Stomach (tissue), 9 donors: ENCODE results near the gene EMP1. TPM values are rescaled to one million over a fixed set of nuclear protein-coding genes. Genes with fewer than 3 reads are reported as not detected.

ENCODE experiments used
- DNase-seq, 2 donors: peaks; one replicate each; pipeline versions ENCODE4 v3.0.0 to v3.0.0-alpha.2; 2013 to 2019
- H3K27ac ChIP-seq, 5 donors: fragments of 200-600 bp in 4 of 5; sonication (generic) in 4 of 5; one replicate each; pipeline ENCODE4 v1.5.1; 2013 to 2019; ENCODE audit warnings: mild to moderate bottlenecking in 1 of 5, moderate library complexity in 1 of 5
- H3K27me3 ChIP-seq, 3 donors: fragments of 200-600 bp; sonication (generic); one replicate each; pipeline ENCODE4 v1.5.1; 2017 to 2019; ENCODE audit warnings: mixed run types in 1 of 3
- H3K36me3 ChIP-seq, 4 donors: fragments of 200-600 bp; sonication (generic); 1 replicate in 3 of 4; 2 replicates in 1 of 4; pipeline ENCODE4 v1.5.1; 2016 to 2019
- H3K4me1 ChIP-seq, 4 donors: fragments of 200-600 bp; sonication (generic); one replicate each; pipeline ENCODE4 v1.5.1; 2016 to 2019
- H3K4me3 ChIP-seq, 4 donors: fragments of 200-600 bp; sonication (generic) in 3 of 4; one replicate each; pipeline ENCODE4 v1.5.1; 2016 to 2019; ENCODE audit warnings: mild to moderate bottlenecking in 1 of 4
- H3K9me3 ChIP-seq, 4 donors: fragments of 200-600 bp; sonication (generic); one replicate each; pipeline ENCODE4 v1.5.1; 2016 to 2019
- EP300 ChIP-seq: sonication (generic); formaldehyde crosslinking; IDR thresholded peaks from one replicate; pipeline ENCODE4 v1.6.1; 2017; ENCODE audit warnings: antibody characterized with exemption
- POLR2A ChIP-seq, 4 donors: fragments of 450-650 bp; IDR thresholded peaks; one replicate each; pipeline ENCODE4 v1.6.1; 2016; ENCODE audit warnings: antibody characterized with exemption in 4 of 4, control low read depth in 2 of 4, mild to moderate bottlenecking in 1 of 4, moderate library complexity in 1 of 4
- POLR2AphosphoS5 ChIP-seq, 3 donors: sonication (generic); formaldehyde crosslinking; IDR thresholded peaks; one replicate each; pipeline ENCODE4 v1.6.1; 2016; ENCODE audit warnings: antibody characterized with exemption in 3 of 3
- WGBS, 5 donors: extraction: QIAGEN DNeasy Blood & Tissue Kit in 3 of 5; methylation state at CpG; one replicate each; pipeline versions ENCODE4 v1.1.5 to v1.1.7; 2013 to 2018; 5-methylcytosine and 5-hydroxymethylcytosine counted together
- intact Hi-C: fragments of 100-400 bp; cut with DNase I; formaldehyde crosslinking; loops from one replicate; pipeline ENCODE4 v1.15.1; 2023; ENCODE audit warnings: low total_unique reads
- polyA plus RNA-seq, 3 donors: library from polyadenylated mRNA; stranded (reverse); fragments of 200-250 nt; gene quantifications; one replicate each; pipeline ENCODE4 v1.2.3, GENCODE V29; 2013
- total RNA-seq, 5 donors: library from RNA; depleted of rRNA; stranded (reverse); fragments of >200 nt; gene quantifications; one replicate each; pipeline versions ENCODE4 v1.1.0 to v1.2.3, GENCODE V29; 2014 to 2016
- TF ChIP-seq, protein P1 (sequence below), 7 experiments: fragments of 450-650 bp in 4 of 7; fragments of 200-600 bp in 3 of 7; sonication (generic) in 3 of 7; IDR thresholded peaks; one replicate each; pipeline ENCODE4 v1.5.1; 2016 to 2019; ENCODE audit warnings: antibody characterized with exemption in 7 of 7, control low read depth in 2 of 7, mild to moderate bottlenecking in 1 of 7
- donor health status: healthy with polysubstance abuse.
- donor health status: Bipolar disorder and iron deficiency.
- donor health status: healthy.

EMP1 gene
- total and polyA plus RNA-seq, 8 donors, result 6.2 to 209 (median 21.8) TPM

DNA sequence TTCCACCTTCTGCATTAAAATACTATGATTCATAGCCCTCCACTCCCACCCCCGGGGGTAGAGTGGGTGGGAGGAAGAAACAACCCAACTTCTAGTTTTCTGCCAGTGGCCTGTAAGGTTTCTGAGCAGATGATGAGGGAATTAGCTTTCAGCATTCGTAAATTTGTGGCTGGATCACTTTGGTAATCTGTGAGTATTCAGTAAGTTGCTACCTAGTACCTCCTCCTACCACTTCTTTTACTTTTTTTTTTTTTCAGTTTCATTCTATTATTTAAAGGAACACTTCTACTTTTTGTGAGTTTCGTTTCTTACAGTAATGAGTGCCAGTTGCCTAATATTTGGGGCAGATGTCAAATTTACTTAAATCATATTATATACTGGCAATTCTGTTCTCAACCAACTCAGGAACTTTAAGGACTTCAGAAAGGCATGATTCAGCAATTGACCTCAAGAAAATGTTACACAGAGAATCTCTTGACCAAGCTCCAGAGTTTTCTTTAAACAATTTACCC is 42.4 kb upstream of the EMP1 start:
- Histone ChIP-seq H3K36me3 (no peaks in the 10 kb centered on the region), H3K4me1 (peaks cover 0 to 10% (median 0%) of the 10 kb centered on the region in 4 donors), H3K27me3 (no peaks in the 10 kb centered on the region), H3K27ac (no peak overlapping the region), H3K4me3 (no peak overlapping the region), H3K9me3 (no peaks in the 10 kb centered on the region)
- no peak for DNase-seq
- TF ChIP-seq POLR2AphosphoS5 (IDR thresholded peaks at IDR 0.05) (no peak), POLR2A (IDR thresholded peaks at IDR 0.05) (no peak), EP300 (no peak)
- TF ChIP-seq, protein P1, sequence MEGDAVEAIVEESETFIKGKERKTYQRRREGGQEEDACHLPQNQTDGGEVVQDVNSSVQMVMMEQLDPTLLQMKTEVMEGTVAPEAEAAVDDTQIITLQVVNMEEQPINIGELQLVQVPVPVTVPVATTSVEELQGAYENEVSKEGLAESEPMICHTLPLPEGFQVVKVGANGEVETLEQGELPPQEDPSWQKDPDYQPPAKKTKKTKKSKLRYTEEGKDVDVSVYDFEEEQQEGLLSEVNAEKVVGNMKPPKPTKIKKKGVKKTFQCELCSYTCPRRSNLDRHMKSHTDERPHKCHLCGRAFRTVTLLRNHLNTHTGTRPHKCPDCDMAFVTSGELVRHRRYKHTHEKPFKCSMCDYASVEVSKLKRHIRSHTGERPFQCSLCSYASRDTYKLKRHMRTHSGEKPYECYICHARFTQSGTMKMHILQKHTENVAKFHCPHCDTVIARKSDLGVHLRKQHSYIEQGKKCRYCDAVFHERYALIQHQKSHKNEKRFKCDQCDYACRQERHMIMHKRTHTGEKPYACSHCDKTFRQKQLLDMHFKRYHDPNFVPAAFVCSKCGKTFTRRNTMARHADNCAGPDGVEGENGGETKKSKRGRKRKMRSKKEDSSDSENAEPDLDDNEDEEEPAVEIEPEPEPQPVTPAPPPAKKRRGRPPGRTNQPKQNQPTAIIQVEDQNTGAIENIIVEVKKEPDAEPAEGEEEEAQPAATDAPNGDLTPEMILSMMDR (IDR thresholded peaks at IDR 0.05), result no peak
- intact Hi-C loops, result no loop called here
- WGBS, 5 donors, result 34 to 46% (median 41%) methylated on average over 3 of the region's 3 CpGs

DNA sequence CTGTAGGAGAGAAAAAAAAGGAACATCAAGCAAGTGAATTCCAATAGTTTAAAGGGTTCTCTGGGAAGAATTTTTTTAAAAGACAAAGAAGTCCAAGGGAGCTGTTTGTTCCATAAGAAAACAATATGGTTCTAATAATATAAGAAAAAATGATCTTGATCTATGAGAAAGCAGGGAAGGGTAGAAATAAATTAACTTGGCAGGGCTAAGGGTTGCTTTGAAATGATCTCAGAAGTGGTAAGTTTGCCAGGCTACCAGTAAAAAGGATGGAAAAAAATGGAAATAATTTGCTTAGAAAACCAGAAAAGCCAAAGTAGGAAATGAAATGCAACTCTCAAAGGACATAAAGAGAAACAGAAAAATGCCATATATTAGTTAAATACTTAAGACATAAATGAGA is 41.7 kb upstream of the EMP1 start:
- no peak for TF ChIP-seq POLR2A (IDR thresholded peaks at IDR 0.05)
- TF ChIP-seq EP300, result no peak
- TF ChIP-seq POLR2AphosphoS5 (IDR thresholded peaks at IDR 0.05), result no peak
- TF ChIP-seq, protein P1 (IDR thresholded peaks at IDR 0.05), result no peak
- intact Hi-C loops, result no loop called here
- Histone ChIP-seq H3K27me3 (no peaks in the 10 kb centered on the region), H3K27ac (no peak overlapping the region), H3K4me1 (peaks cover 0 to 10% (median 0%) of the 10 kb centered on the region in 4 donors), H3K4me3 (no peak overlapping the region), H3K36me3 (no peaks in the 10 kb centered on the region), H3K9me3 (no peaks in the 10 kb centered on the region)
- no peak for DNase-seq

DNA sequence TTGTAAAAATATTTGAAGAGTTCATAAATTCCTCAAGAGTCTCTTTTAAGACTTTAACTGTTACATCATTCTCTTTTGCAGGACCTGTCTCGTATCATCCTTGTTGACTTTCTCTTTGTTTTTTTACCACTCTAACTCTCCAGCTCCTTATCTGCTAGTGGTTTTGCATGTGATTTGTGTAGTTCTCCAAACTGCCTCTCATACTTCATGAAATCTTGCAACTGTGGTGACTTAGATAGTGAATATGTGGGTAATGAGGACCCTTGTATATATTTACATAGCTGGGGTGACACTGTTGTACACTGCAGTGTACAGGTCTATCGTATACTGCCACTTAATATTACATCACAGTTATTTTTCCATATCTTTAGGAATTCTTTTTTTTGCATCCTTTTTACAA is 40.2 kb upstream of the EMP1 start:
- Histone ChIP-seq H3K4me3 (no peak overlapping the region), H3K4me1 (peaks cover 0 to 10% (median 0%) of the 10 kb centered on the region in 4 donors), H3K27me3 (no peaks in the 10 kb centered on the region), H3K27ac (no peak overlapping the region), H3K36me3 (no peaks in the 10 kb centered on the region), H3K9me3 (no peaks in the 10 kb centered on the region)
- WGBS, 5 donors, result 36 to 63% (median 41%) methylated on average over 2 of the region's 2 CpGs
- no peak for TF ChIP-seq EP300
- TF ChIP-seq, protein P1 (IDR thresholded peaks at IDR 0.05), result no peak
- TF ChIP-seq POLR2AphosphoS5 (IDR thresholded peaks at IDR 0.05), result no peak
- TF ChIP-seq POLR2A (IDR thresholded peaks at IDR 0.05), result no peak
- no peak for DNase-seq
- intact Hi-C loops, result no loop called here

DNA sequence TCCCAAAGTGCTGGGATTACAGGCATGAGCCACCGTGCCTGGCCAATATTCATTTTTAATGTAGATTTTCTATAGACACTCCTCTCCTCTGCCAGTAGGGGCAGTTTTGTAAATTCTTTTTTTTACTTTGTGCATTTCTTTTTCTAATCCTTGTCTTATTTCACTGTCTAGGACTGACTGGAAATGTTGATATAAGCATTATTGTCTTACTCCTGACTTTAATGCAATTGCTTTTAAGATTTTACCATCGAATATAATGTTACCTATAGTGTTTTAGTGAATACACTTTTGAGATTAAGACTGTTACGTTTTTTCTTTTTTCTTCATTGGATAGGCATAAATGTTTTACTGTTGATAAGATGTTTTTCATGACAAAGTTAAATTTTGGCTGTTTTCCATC is 35.4 kb upstream of the EMP1 start:
- no peak for DNase-seq
- H3K4me1 ChIP-seq, result peaks cover 7 to 13% (median 8%) of the 10 kb centered on the region in 4 donors
- no peak overlapping the region for H3K4me3 ChIP-seq
- H3K27ac ChIP-seq, result no peak overlapping the region
- WGBS, 5 donors, result 66 to 77% (median 70%) methylated on average over 3 of the region's 3 CpGs
- no peaks in the 10 kb centered on the region for H3K36me3 ChIP-seq
- intact Hi-C loops, result no loop called here
- no peaks in the 10 kb centered on the region for H3K27me3 ChIP-seq
- no peaks in the 10 kb centered on the region for H3K9me3 ChIP-seq
- TF ChIP-seq, protein P1 (IDR thresholded peaks at IDR 0.05), result peak in 1 of 7 experiments; percentile 20
- no peak for TF ChIP-seq POLR2A (IDR thresholded peaks at IDR 0.05)
